ENCODE data around the gene SPN.
"Not testable (repeated sequence)": the region's sequence is repeated elsewhere in the genome, so short reads cannot be mapped to it uniquely, and the experiment has no call there.

The SPN gene

GRCh38 chr16:29688172-29688571, 25.1 kb downstream of the SPN start:
- TF ChIP-seq CTCF (IDR thresholded peaks at IDR 0.05; ENCODE audit: insufficient read depth, low read length, missing control alignments): no peak
- no peak overlapping the region for H3K4me3 ChIP-seq (ENCODE audit: low read depth, low read length)
- CTCF ChIA-PET: interaction anchor here (1.0 to 2.0 kb wide), 4 partner anchors 8 to 43 kb away, joined by 3 to 22 read pairs (median 3); no protein-coding TSS in a partner anchor
- POLR2A ChIA-PET: no interaction called here
- no peak for DNase-seq (ENCODE audit: low read depth, low spot score)

GRCh38 chr16:29689490-29690351, 26.7 kb downstream of the SPN start:
- POLR2A ChIA-PET; DNase-seq (ENCODE audit: low read depth, low spot score); H3K4me3 ChIP-seq (ENCODE audit: low read depth, low read length): not testable (repeated sequence)
- CTCF ChIA-PET: interaction anchor here (1.6 to 3.1 kb wide), 3 partner anchors 10 to 39 kb away, joined by 4 to 14 read pairs (median 6); no protein-coding TSS in a partner anchor

GRCh38 chr16:29692606-29693005, 29.6 kb downstream of the SPN start:
- H3K4me3 ChIP-seq (ENCODE audit: low read depth, low read length); POLR2A ChIA-PET; CTCF ChIA-PET; DNase-seq (ENCODE audit: low read depth, low spot score): not testable (repeated sequence)

GRCh38 chr16:29694384-29695195, 31.5 kb downstream of the SPN start:
- no peak for TF ChIP-seq CTCF (IDR thresholded peaks at IDR 0.05; ENCODE audit: insufficient read depth, low read length, missing control alignments)
- DNase-seq (ENCODE audit: low read depth, low spot score): no peak
- ChIA-PET CTCF (interaction anchor here (1.0 to 10.9 kb wide), 3 partner anchors 15 to 23 kb away, joined by 3 to 124 read pairs (median 4); no protein-coding TSS in a partner anchor), POLR2A (no interaction called here)
- no peak overlapping the region for H3K4me3 ChIP-seq (ENCODE audit: low read depth, low read length)

GRCh38 chr16:29695675-29696074, 32.6 kb downstream of the SPN start:
- CTCF ChIA-PET: interaction anchor here (1.0 to 10.9 kb wide), 3 partner anchors 16 to 89 kb away, joined by 3 to 124 read pairs (median 4); partner anchors contain the start of gene QPRT
- H3K4me3 ChIP-seq (ENCODE audit: low read depth, low read length); DNase-seq (ENCODE audit: low read depth, low spot score): not testable (repeated sequence)
- POLR2A ChIA-PET: interaction anchor here (0.6 kb wide), 2 partner anchors 12 to 55 kb away, joined by 3 read pairs; no protein-coding TSS in a partner anchor

GRCh38 chr16:29696881-29697331, 33.9 kb downstream of the SPN start:
- no peak for TF ChIP-seq CTCF (IDR thresholded peaks at IDR 0.05; ENCODE audit: insufficient read depth, low read length, missing control alignments)
- no peak for DNase-seq (ENCODE audit: low read depth, low spot score)
- no peak overlapping the region for H3K4me3 ChIP-seq (ENCODE audit: low read depth, low read length)
- ChIA-PET POLR2A (no interaction called here), CTCF (interaction anchor here (1.0 to 10.9 kb wide), 4 partner anchors 9 to 32 kb away, joined by 3 to 124 read pairs (median 4); partner anchors contain the start of gene QPRT)

GRCh38 chr16:29697391-29697790, 34.3 kb downstream of the SPN start:
- no peak overlapping the region for H3K4me3 ChIP-seq (ENCODE audit: low read depth, low read length)
- TF ChIP-seq CTCF (IDR thresholded peaks at IDR 0.05; ENCODE audit: insufficient read depth, low read length, missing control alignments): no peak
- DNase-seq (ENCODE audit: low read depth, low spot score): no peak
- ChIA-PET POLR2A (no interaction called here), CTCF (interaction anchor here (1.0 to 10.9 kb wide), 4 partner anchors 13 to 335 kb away, joined by 4 to 124 read pairs (median 30); partner anchors contain the start of gene TLCD3B)
